Psoas muscle (tissue), 8 donors: ENCODE data around the gene FAM131C. TPM values are rescaled to one million over a fixed set of nuclear protein-coding genes. Genes with fewer than 3 reads are reported as not detected.
A peak's percentile ranks its signal among the peaks of the same experiment; 100 is the strongest.

Source experiments
- ATAC-seq, 4 donors: fragments of 200-7000 bp; cut with Tn5 transposase; one replicate each; pipeline ENCODE4 v1.9.1; 2020; ENCODE audit warnings: moderate library complexity in 3 of 4, mild to moderate bottlenecking in 2 of 4
- DNase-seq, 2 donors: peaks; one replicate each; pipeline ENCODE4 v3.0.0-alpha.2; 2020
- H3K27ac ChIP-seq: fragments of 200-600 bp; one replicate; pipeline ENCODE4 v1.8.0; 2022
- H3K27me3 ChIP-seq, 3 donors: fragments of 200-600 bp in 1 of 3; one replicate each; pipeline versions ENCODE4 v1.6.1 to v1.8.0; 2013 to 2022; ENCODE audit warnings: low read length in 2 of 3, mild to moderate bottlenecking in 2 of 3, moderate library complexity in 1 of 3; ENCODE audit not compliant: insufficient read depth in 3 of 3
- H3K36me3 ChIP-seq, 2 donors: fragments of 200-600 bp in 1 of 2; one replicate each; pipeline versions ENCODE4 v1.6.1 to v1.8.0; 2013 to 2022; ENCODE audit warnings: low read depth in 1 of 2, mild to moderate bottlenecking in 1 of 2, moderate library complexity in 1 of 2; ENCODE audit not compliant: insufficient read depth in 1 of 2
- H3K4me1 ChIP-seq: fragments of 200-600 bp; one replicate; pipeline ENCODE4 v1.8.0; 2022
- H3K4me3 ChIP-seq: fragments of 200-600 bp; one replicate; pipeline ENCODE4 v1.8.0; 2022; ENCODE audit warnings: mild to moderate bottlenecking
- H3K9me3 ChIP-seq: fragments of 200-600 bp; one replicate; pipeline ENCODE4 v1.8.0; 2022
- WGBS, 3 donors: extraction: QIAGEN DNeasy Blood & Tissue Kit; methylation state at CpG; one replicate each; pipeline versions ENCODE4 v1.1.6 to v1.1.7; 2013; 5-methylcytosine and 5-hydroxymethylcytosine counted together
- intact Hi-C, 2 donors: fragments of 100-400 bp; cut with DNase I; formaldehyde crosslinking; loops; one replicate each; pipeline versions ENCODE4 v1.11.0 to v1.14.2; 2022
- polyA plus RNA-seq, 3 donors: library from polyadenylated mRNA; stranded (reverse); fragments of 200-250 nt; gene quantifications; one replicate each; pipeline ENCODE4 v1.2.3, GENCODE V29; 2013
- total RNA-seq, 4 donors: library from RNA; stranded (reverse); fragmentation: NEBNext Ultra II Directional in 2 of 4; extraction: Animal tissue kit (Norgen Biotek cat#: 25700) in 2 of 4; gene quantifications; one replicate each; pipeline versions ENCODE4 v1.2.1 to v1.2.4, GENCODE V29; 2021 to 2023
- TF ChIP-seq, protein P1 (sequence below): fragments of 200-600 bp; IDR thresholded peaks from one replicate; pipeline ENCODE4 v1.8.0; 2022; ENCODE audit warnings: antibody characterized with exemption
- donor health status: healthy with polysubstance abuse.
- donor health status: DM: no; HTN: no; CAD: no; lungs with moderate emphysema.
- donor health status: Bipolar disorder and iron deficiency.
- donor health status: healthy.
- donor health status: DM: yes; HTN: yes; CAD: no.
- donor health status: DM: no; HTN: no; CAD: no.
- donor health status: DM: no; HTN: no; CAD: no.
- donor health status: DM: yes; HTN: yes; CAD: no.

The FAM131C gene
- total and polyA plus RNA-seq, 7 donors, result 0.01 to 0.51 (median 0.06) TPM; not detected in 4

DNA sequence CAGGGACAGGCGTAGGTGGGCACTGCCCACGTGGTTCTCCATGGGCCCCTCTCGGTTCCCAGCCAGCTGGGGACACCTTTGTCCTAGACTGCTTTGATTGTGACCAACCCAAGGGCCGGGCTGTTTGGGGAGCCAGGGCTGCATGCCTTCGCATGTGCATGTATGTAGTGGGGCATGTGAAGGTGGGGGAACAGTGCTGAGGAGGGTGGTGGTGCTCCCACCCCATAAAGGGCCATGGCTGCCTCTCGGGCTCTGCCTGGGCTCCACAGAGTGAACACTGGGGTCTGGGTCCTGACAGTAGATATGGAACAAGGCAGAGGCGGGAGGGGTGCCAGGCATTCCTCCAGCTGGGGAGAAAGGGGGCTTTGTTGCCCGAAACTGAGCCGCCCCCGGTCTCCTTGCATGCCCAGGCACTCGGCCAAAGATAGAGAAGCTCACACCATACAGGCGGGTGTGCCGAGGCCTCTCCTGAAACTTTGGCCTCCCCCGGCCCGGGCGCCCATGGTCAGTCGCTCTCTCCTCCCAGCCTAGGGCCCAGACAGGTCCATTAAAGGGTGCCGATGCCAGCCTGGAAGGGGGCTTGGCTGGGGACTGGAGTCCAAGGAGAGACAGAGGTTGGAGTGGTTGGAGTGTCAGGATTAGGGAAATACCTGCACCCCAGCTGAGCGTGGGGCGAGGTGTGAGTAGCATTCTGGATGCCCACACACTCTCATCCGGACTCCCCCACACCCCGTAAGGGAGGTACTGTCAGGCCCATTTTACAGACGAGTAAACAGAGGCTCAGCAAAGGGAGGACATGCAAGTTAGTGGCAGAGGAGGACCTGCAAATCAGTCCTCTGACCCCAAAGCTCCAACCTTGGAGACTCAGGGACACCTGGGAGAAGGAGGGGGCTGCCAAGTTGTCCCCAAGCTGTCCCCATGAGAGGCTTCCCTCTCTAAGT lies 41.3 kb upstream of the FAM131C start:
- no peaks in the 10 kb centered on the region for H3K36me3 ChIP-seq
- no peak for ATAC-seq
- 83 to 86% (median 84%) methylated on average over 23 of the region's 23 CpGs for WGBS, 3 donors
- DNase-seq, result no peak
- no peaks in the 10 kb centered on the region for H3K9me3 ChIP-seq
- H3K4me3 ChIP-seq, result no peak overlapping the region
- H3K4me1 ChIP-seq, result no peaks in the 10 kb centered on the region
- no peak overlapping the region for H3K27ac ChIP-seq
- TF ChIP-seq, protein P1, sequence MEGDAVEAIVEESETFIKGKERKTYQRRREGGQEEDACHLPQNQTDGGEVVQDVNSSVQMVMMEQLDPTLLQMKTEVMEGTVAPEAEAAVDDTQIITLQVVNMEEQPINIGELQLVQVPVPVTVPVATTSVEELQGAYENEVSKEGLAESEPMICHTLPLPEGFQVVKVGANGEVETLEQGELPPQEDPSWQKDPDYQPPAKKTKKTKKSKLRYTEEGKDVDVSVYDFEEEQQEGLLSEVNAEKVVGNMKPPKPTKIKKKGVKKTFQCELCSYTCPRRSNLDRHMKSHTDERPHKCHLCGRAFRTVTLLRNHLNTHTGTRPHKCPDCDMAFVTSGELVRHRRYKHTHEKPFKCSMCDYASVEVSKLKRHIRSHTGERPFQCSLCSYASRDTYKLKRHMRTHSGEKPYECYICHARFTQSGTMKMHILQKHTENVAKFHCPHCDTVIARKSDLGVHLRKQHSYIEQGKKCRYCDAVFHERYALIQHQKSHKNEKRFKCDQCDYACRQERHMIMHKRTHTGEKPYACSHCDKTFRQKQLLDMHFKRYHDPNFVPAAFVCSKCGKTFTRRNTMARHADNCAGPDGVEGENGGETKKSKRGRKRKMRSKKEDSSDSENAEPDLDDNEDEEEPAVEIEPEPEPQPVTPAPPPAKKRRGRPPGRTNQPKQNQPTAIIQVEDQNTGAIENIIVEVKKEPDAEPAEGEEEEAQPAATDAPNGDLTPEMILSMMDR, result no peak
- H3K27me3 ChIP-seq, result peaks cover 0 to 3% (median 0%) of the 10 kb centered on the region in 3 donors
- intact Hi-C loops, result no loop called here

GRCh38 chr1:16112596-16113555 lies 39.4 kb upstream of the FAM131C start:
- no peaks in the 10 kb centered on the region for H3K4me1 ChIP-seq
- 63 to 68% (median 65%) methylated on average over 14 of the region's 14 CpGs for WGBS, 3 donors
- peaks cover 5% of the 10 kb centered on the region for H3K9me3 ChIP-seq
- intact Hi-C loops, result no loop called here
- H3K27ac ChIP-seq, result no peak overlapping the region
- ATAC-seq, result no peak
- TF ChIP-seq, protein P1, result no peak
- H3K27me3 ChIP-seq, result peaks cover 0 to 3% (median 0%) of the 10 kb centered on the region in 3 donors
- no peak overlapping the region for H3K4me3 ChIP-seq
- no peak for DNase-seq
- H3K36me3 ChIP-seq, result no peaks in the 10 kb centered on the region

DNA sequence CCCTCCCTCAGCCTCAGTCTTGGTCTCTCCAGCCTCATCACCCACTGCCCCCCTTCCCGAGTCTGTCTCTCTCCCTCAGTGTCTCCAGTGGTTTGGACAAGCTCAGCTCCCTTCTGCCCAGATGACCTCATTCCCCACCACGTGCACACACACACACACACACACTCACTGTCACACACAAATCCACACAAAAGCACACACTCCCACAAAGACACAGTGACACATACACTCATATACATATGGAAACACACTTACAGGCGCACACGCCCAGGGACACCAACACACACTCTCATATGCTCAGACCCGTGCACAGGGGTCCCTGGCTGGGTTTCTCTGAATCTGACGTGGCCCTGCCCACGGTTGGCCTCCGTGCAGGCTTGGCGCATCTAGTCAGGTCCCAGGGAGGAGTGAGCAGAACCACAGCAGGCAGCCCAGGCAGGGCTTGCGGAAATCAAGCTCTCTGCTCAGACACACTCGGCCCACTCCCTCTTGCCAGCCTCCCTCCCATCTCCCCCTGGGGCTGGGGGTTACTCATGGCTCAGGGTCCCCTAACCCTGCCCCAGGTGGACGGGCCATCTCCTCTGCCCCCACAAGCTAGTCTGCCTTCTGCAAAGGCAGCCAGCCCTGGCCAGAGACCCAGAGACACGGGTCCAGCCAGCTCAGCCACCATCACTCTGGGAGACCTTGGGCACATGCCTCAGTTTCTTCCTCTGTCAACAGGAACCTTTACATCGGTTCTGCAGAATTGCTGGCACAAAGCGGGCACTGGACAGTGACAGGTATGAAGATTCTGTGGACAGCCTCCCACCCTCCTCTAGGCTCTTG lies 38.5 kb upstream of the FAM131C start:
- H3K36me3 ChIP-seq, result no peaks in the 10 kb centered on the region

DNA sequence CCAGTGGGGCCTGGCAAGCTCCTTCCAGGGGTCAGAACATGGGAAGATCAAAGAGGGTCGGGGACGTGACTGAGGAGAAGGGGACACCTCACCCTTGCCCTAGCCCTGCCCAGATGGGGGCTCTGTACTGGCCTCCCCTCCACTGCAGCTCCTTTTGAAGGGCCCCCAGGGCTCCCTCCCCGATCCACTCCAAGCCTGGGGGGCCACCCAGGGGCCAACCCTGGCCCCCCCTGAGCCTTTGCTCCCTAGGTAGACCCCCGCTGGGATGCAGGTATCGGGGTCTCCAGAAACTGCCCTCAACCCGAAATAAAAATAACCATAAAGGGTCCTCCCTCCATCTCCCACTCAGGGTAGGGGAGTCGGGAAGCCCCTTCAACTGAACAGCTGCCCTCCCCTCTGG lies 37.4 kb upstream of the FAM131C start:
- no peak for ATAC-seq
- H3K4me1 ChIP-seq, result no peaks in the 10 kb centered on the region
- intact Hi-C loops, result no loop called here
- WGBS, 3 donors, result 93 to 99% (median 96%) methylated on average over 7 of the region's 7 CpGs
- no peak overlapping the region for H3K27ac ChIP-seq
- TF ChIP-seq, protein P1, result no peak
- H3K27me3 ChIP-seq, result peaks cover 0 to 3% (median 0%) of the 10 kb centered on the region in 3 donors
- H3K4me3 ChIP-seq, result no peak overlapping the region
- H3K9me3 ChIP-seq, result peaks cover 5% of the 10 kb centered on the region
- no peak for DNase-seq
- no peaks in the 10 kb centered on the region for H3K36me3 ChIP-seq

More for the DNA sequence above, 38.5 kb upstream of the FAM131C start:
- H3K27ac ChIP-seq, result no peak overlapping the region
- intact Hi-C loops, result no loop called here
- peaks cover 5% of the 10 kb centered on the region for H3K9me3 ChIP-seq
- H3K4me1 ChIP-seq, result no peaks in the 10 kb centered on the region
- ATAC-seq (peak in 2 of 4 donors; percentile 37 to 39), DNase-seq (no peak)
- WGBS, 3 donors, result 58 to 75% (median 59%) methylated on average over 15 of the region's 15 CpGs
- H3K27me3 ChIP-seq, result peaks cover 0 to 3% (median 0%) of the 10 kb centered on the region in 3 donors
- TF ChIP-seq, protein P1, result no peak
- no peak overlapping the region for H3K4me3 ChIP-seq
